ENCODE measurements around the gene ZNF770.
A peak's percentile ranks its signal among the peaks of the same experiment; 100 is the strongest.
"Not testable (repeated sequence)": the region's sequence is repeated elsewhere in the genome, so short reads cannot be mapped to it uniquely, and the experiment has no call there.

Gene ZNF770

DNA sequence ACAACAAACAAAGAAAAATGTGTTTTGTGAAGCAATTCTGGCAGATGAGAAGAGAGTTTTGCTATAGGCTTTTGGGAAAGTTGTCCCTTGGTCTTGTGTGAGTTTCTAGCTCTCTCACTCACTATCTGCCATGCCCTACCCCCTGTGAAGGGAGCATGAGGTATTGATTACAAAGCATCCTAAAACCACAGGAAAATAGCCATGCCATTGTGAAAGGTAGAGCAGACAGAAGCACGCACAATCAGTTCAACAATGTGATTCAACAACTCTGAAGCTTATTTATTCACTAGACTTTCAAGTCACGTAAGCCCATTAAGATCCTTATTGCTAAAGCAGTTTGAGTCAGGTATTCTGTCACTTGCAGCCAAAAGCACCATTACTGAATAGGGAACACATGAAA is 12.0 kb downstream of the ZNF770 start:
- DNase-seq (ENCODE audit: low read depth in 3 of 3, low spot score in 1 of 3), result no peak

DNA sequence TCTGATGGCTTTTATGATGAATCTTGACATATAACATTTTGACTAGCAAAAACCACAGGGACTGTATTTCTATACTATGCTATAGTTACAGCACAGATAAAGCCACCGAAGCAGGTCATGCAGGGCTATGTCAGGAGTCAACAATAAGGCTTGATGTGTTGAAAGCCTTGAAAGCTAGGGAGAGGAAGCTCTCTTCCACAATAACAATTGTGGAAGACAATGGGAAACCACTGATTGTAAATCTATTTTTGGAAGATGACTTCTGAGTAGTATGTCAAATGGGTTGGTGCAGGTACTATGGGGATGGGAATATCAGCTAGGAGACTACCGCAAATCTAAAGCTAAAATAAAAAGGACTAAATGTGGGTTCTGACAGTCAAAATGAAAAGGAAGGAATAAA is 14.6 kb downstream of the ZNF770 start:
- no peak for DNase-seq (ENCODE audit: low read depth in 3 of 3, low spot score in 1 of 3)

DNA sequence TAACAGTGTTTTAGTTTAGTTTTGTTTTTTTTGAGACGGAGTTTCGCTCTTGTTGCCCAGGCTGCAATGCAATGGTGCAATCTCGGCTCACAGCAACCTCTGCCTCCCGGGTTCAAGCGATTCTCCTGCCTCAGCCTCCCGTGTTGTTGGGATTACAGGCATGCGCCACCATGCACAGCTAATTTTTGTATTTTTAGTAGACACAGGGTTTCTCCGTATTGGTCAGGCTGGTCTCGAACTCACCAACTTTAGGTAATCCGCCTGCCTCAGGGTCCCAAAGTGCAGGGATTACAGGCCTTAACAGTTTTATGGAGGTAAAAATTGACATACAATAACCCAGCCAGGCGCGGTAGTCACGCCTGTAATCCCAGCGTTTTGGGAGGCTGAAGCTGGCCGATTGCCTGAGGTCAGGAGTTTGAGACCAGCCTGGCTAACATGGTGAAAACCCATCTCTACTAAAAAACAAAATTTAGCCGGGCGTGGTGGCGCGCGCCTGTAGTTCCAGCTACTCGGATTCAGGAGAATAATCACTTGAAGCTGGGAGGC is 17.9 kb downstream of the ZNF770 start:
- not testable (repeated sequence) for DNase-seq (ENCODE audit: low read depth in 3 of 3, low spot score in 1 of 3)

DNA sequence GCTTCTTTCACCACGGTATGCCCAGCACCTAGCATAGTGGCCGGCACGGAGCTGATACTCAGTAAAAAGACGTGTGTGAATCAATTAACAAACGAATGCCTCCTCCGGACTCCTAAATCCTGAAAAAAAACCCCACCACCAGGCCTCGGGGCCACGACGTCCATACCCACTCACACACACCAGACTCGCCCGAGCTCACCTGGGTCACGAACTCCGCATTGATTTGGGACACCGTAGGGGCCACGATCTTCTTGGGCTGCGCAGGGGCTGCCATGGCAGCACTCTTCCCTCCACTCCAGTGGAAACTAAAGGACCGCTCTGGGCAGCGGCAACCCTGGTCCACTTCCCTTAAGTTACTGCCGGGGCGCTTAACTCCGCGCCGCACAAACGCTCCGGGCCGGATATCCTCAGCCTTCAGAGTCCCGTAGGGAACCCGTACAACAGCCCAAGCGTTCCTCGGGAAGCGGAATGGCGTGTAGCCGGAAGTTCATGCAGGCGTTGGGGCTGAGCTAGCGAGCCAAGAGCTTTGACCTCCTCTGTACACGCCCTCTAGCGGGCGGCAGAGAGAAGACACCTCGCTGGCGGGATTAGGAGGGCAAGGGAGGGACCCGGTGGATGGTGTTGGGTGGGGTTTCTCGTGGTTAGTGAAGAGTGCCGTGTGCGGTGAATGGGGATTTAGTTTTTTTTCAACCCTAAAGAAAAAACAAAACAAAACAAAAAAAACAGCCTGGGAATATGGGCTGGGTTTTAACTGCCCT is 18.6 kb downstream of the ZNF770 start, which contains the start of gene AQR:
Gene AQR (minus strand): TSS at position 403 of the 758 bp plus-strand sequence. CDS start 129 bp downstream, at position 274.
- DNase-seq (ENCODE audit: low read depth in 3 of 3, low spot score in 1 of 3), result peak; percentile 73 to 77 (median 75)

GRCh38 chr15:34964277-34964676 is 23.8 kb downstream of the ZNF770 start:
- DNase-seq (ENCODE audit: low read depth in 3 of 3, low spot score in 1 of 3), result no peak

DNA sequence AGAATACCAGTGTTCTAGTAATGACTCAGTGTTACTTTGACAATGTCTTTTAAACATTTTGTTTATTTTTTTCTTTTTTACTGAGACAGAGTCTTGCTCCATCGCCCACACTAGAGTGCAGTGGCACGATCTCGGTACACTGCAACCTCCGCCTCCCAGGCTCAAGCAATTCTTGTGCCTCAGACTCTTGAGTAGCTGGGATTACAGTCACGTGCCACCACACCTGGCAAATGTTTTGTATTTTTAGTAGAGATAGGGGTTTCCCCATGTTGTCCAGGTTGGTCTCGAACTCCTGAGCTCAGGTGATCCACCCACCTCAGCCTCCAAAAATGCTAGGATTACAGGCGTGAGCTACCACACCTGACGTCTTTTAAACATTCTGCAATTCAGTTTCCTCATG is 34.2 kb downstream of the ZNF770 start:
- no peak for DNase-seq (ENCODE audit: low read depth in 3 of 3, low spot score in 1 of 3)

DNA sequence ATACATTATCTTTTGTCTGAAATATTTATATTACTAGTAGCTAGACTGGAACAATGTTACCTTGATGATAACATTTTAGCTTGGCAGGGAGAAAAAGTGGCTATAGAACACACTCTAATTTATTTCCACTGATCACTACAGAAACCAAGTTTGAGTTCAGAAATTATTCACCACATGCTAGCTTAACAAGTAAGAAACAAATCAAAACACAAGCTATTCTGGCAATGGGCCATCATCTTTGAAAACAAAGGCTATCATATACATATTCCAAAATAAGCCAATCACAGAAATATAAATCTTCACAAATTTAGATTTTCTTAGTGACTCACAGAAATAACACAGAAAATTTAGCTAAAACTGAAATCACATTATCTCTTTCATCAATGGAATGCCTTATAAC is 35.6 kb downstream of the ZNF770 start:
- DNase-seq (ENCODE audit: low read depth in 3 of 3, low spot score in 1 of 3), result no peak

DNA sequence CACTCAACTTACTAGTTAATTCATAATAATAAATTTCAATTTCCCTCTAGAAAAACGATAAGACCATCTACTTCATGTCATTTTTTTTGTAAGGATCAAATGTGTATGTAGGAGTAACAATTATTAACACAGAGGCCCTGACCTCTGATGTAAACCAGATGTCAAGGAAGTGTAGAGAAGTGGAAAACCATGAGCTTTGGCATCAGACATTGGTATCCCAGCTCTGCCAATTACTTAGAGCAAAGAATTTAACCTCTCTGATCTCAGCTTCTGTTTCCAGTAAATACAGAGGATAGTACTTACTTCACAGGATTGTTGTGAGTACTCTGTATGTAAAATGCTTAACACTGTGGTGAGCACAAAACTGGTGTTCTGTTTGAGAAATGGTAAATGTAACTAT is 36.1 kb downstream of the ZNF770 start:
- DNase-seq (ENCODE audit: low read depth in 3 of 3, low spot score in 1 of 3), result no peak

DNA sequence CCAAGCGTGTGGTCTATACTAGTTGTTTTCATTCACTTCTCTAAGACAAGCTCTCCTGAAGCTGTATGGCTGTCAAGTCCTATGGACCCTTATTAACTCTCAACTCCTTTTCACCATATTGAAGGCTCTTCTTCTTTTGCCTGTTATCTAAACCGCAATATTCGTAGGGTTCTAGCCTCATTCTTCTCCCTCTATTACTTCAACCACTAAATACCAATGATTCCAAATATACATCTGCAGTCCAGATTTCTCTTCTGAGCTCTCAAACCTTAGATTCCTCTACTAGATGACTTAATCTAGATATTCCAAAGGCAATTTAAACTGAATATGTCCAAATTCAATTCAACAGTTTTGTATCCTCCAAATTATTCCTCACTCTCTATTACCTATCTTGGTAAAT is 43.2 kb downstream of the ZNF770 start:
- no peak for DNase-seq (ENCODE audit: low read depth in 3 of 3, low spot score in 1 of 3)

- DNase-seq (ENCODE audit: low read depth in 3 of 3, low spot score in 1 of 3), result no peak
Measured at GRCh38 chr15:34943711-34944110, 44.4 kb downstream of the ZNF770 start.

GRCh38 chr15:34943264-34943663 is 44.8 kb downstream of the ZNF770 start:
- DNase-seq (ENCODE audit: low read depth in 3 of 3, low spot score in 1 of 3), result not testable (repeated sequence)

- no peak for DNase-seq (ENCODE audit: low read depth in 3 of 3, low spot score in 1 of 3)
Measured at GRCh38 chr15:34942363-34942762, 45.7 kb downstream of the ZNF770 start.

DNA sequence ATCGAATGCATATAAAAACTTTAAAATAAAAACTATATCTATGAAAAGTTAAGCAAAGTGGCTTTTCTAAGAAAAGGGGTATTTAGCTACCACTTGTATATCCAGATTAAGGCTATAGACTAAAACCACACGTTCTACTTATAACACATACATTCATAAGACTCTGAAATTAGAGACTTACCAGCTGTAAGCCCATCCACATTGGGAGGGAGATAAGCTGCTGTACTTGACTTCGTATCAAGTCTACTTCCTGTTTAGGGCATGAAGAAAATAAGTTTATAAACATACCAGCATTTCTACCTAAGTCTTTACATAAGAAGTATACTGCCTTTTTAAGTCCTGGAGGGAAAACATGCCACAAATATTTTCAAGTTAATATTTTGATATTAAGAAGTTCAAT is 46.3 kb downstream of the ZNF770 start:
- DNase-seq (ENCODE audit: low read depth in 3 of 3, low spot score in 1 of 3), result no peak

DNA sequence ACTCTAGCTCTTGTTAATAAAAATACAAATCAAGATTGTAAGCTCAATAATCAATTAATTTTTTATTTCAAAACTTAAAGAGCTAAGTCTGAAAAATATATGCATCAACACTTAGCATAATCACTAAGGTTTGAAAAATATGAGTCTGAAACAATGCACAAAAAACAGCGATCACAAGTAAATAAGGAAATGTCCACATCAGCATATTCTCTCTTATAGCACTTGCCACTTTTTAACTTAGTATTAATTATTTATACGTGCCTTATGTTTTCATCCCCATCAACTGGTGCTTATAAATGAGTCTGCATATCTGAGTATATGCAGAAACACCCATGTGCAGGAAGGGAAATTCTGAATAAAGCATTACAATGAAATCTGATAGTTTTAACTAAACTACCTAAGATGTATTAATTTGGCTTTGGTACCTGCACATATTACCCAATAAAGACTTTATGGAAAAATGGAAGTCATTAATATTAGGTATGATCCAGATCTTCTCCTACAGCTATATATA is 46.8 kb downstream of the ZNF770 start:
- no peak for DNase-seq (ENCODE audit: low read depth in 3 of 3, low spot score in 1 of 3)

DNA sequence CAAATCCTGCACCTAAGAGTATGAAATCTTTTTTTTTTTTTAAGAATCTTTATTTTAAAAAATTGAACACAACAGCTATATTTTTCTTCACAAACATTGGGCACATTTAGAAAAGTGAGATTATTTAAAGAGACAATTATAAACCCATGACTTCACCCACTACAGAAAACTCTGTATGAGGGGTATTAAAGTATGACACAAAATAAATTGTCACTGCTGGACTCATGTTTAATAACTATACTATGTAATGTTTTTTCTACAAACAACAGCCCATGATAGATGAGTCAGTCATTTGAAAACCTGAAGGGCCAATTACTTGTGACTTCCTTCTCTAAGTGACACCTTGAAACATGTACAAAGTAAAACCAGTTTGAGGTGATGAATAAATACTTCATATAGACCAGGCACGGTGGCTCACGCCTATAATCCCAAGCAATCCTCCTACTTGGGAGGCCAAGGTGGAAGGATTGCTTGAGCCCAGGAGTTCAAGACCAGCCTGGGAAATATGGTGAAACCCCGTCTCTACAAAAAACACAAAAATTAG is 54.6 kb downstream of the ZNF770 start:
- DNase-seq (ENCODE audit: low read depth in 3 of 3, low spot score in 1 of 3), result no peak

GRCh38 chr15:34928349-34928748 is 59.7 kb downstream of the ZNF770 start:
- not testable (repeated sequence) for DNase-seq (ENCODE audit: low read depth in 3 of 3, low spot score in 1 of 3)
